Erythroblast (primary cell): ENCODE measurements around the gene THSD4.

ENCODE experiments used
- DNase-seq, 2 experiments: peaks; one replicate each; lab custom pipeline; 2025; lab: John Stamatoyannopoulos, UW
- GATA1 ChIP-seq: IDR thresholded peaks from 2 replicates; pipeline ENCODE4 v1.6.1; 2011; ENCODE audit warnings: low read depth, mild to moderate bottlenecking, control low read depth, low read length, moderate library complexity
- POLR2A ChIP-seq: IDR thresholded peaks from 2 replicates; pipeline ENCODE4 v1.6.1; 2011; ENCODE audit warnings: mild to moderate bottlenecking, low read length

THSD4 gene

GRCh38 chr15:71683411-71684274, 568.4 kb downstream of the THSD4 start:
- TF ChIP-seq POLR2A (no peak), GATA1 (no peak)
- no peak for DNase-seq

DNA sequence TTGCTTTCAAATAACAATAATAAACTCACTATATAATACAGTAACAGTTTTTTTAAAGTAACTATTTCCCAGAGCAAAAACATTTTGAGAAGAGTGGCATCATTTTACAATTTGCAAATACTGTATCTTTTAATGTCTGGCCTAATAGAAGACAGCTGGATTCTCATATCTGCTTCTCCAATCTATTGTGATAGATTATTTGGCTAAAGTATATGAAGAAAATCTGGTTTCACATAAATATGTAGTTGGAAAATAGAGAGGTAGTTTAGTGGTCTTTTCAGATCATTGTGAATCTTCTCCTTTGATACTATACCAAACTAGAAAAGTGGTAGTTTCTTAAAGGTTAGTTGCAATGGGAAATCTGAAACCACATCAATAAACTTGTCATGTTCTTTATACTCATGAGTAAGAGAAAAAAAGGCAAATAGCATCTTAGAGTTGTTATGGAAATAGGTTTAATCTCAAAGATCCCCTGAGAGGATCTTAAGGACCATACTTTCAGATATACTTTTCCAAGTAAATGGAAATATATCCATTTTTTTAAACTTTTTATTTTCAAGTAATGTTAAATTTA, 570.2 kb downstream of the THSD4 start:
- no peak for DNase-seq

GRCh38 chr15:71686221-71687050, 571.2 kb downstream of the THSD4 start:
- no peak for TF ChIP-seq GATA1
- TF ChIP-seq POLR2A = no peak
- no peak for DNase-seq

More for the DNA sequence above, 570.2 kb downstream of the THSD4 start:
- no peak for TF ChIP-seq POLR2A
- no peak for TF ChIP-seq GATA1

GRCh38 chr15:71687902-71688508, 572.7 kb downstream of the THSD4 start:
- DNase-seq = no peak
- TF ChIP-seq POLR2A (no peak), GATA1 (no peak)

GRCh38 chr15:71688509-71689094, 573.3 kb downstream of the THSD4 start:
- no peak for DNase-seq
- TF ChIP-seq GATA1 = no peak
- no peak for TF ChIP-seq POLR2A

DNA sequence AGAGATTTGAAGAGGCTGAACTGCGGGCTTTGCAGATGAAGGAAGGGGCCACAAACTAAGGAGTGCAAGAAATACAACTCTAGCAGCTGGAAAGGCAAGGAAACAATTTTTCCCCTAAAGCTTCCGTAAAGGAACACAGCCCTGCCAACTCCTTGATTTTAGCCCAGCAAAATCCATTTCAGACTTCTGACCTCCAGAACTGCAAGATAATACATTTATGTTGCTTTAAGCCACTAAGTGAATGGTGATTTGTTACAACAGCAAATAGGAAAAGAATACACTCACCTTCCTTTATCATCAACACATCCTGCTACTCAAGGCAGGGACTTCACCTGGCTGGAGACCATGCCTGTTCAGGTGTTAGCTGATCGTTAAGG, 575.8 kb downstream of the THSD4 start:
- TF ChIP-seq GATA1 = no peak
- TF ChIP-seq POLR2A = no peak
- no peak for DNase-seq

DNA sequence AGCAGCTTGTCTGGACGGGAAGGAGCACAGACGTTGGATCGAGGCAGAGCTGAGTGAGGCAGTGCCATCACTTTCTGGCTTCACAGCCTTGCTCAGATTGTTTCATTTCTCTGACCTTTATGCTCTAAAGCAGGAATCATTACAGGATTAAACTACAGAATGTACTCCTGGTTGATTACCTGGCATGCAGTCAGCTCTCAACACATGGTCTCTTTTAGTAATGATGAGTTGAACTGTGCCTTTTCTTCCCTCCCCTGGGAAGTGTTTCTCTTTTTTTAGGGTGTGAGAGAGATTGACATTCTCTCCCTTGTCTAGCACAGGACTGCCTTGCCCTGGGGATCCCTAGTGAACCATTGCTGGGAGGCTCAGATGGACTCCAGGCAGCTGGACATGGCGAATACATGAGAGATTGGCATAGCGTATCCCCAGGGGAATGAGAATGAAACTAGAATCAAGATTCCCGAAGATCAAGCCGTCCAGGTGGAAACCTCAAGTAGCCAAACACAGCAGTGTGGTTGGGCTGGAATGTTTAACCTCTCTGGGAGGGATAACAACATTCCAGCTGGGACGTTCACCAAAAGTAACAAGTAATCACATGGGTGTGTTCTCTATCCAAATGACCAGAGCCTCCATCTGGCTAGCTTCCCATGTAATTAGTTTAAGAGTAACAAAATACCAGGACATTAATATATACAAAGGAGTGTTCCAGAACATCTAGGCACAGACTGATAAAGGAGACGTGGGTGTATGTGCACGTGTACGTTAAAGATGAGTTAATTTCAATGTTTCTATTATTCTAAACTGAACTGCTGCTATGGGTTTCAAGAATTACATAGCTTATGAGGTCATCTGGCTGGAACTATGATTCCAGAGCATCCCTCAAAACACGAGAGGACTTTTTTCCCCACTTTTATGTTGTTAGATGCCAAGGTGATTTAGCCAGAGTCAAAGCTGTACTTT, 576.5 kb downstream of the THSD4 start:
- no peak for DNase-seq
- TF ChIP-seq GATA1 = no peak

DNA sequence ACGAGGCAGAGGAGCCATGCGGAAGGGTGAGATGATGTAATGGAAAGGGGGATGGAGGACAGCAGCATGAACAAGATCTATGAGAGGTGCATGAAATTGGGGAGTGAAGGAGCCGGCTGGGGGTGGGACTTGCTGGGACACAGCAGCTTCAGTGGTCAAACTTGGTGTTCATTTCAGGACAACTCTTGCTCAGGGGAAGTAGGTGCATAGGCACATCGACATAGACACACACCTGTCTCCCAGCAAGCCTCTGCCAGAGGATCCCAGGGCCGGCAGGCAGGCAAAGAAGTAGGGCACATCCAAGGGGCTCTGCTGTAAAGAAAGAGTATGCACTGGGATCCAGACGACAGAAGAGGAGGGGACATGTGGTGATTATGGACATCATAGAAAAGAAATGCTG, 582.0 kb downstream of the THSD4 start:
- DNase-seq = no peak
- no peak for TF ChIP-seq POLR2A
- no peak for TF ChIP-seq GATA1

- no peak for DNase-seq
- TF ChIP-seq GATA1 (no peak), POLR2A (no peak)
Observed at GRCh38 chr15:71698030-71698429, 582.8 kb downstream of the THSD4 start.

- no peak for DNase-seq
- TF ChIP-seq GATA1 = no peak
- no peak for TF ChIP-seq POLR2A
Observed at GRCh38 chr15:71698742-71699141, 583.5 kb downstream of the THSD4 start.

DNA sequence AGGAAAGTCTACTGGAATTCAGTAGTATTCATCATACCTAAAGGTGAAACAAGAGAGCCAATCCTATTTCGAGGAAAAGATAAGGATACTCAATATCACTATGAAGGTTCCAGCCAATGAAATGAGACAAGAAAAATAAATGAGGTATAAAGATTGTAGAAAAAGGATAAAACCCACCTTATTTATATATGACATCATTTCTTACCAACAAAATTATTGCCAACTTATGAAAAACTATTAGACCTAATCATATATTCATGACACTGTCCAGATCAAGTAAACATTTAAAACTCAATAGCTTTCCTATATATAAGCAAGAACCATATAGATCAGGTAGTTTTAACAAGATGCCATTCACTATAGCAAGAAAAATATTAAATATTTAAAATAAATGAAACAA, 584.7 kb downstream of the THSD4 start:
- DNase-seq = no peak
- TF ChIP-seq GATA1 (no peak), POLR2A (no peak)

DNA sequence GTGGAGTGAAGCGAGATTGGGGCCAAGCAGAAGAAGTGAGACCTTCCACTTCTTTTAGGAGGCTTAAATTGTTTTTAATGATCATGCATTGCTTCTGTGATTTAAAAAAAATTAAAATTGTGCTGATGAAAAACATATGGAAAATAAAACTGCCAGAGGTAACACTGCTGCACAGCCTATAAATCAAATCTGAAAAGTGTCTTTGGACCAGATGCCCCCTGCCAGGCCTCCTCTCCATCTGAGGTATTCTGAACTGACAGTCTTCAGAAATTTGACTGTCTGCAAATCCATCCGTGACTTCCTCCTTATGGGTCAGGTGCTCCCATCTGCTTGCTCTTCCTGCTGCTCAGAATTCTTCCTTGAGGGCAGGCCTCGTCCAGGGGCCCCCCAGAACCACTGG, 586.5 kb downstream of the THSD4 start:
- DNase-seq = no peak
- TF ChIP-seq GATA1 (no peak), POLR2A (no peak)

GRCh38 chr15:71702496-71702895, 587.2 kb downstream of the THSD4 start:
- TF ChIP-seq GATA1 (no peak), POLR2A (no peak)
- DNase-seq = no peak
